Cardiac fibroblast (primary cell): Measurements from ENCODE around the gene SH3BP2.
A peak's percentile ranks its signal among the peaks of the same experiment; 100 is the strongest.

Source experiments
- DNase-seq, 2 donors: peaks; one replicate each; pipeline versions ENCODE4 v3.0.0 to v3.0.0-alpha.2; 2010; ENCODE audit warnings: low read depth in 2 of 2
- H3K4me3 ChIP-seq, 2 donors: replicated peaks in 1 of 2; 1 replicate in 1 of 2; 2 replicates in 1 of 2; pipeline ENCODE4 v1.5.1; 2011; ENCODE audit warnings: low read depth in 2 of 2, low read length in 2 of 2, mild to moderate bottlenecking in 2 of 2, moderate library complexity in 1 of 2
- CTCF ChIP-seq: IDR thresholded peaks from one replicate; pipeline ENCODE4 v1.5.1; 2011; ENCODE audit warnings: low read depth, mild to moderate bottlenecking, low read length, inconsistent platforms

SH3BP2 gene

GRCh38 chr4:2855584-2855983, 62.7 kb downstream of the SH3BP2 start:
- DNase-seq = no peak
- TF ChIP-seq CTCF = no peak
- no peak overlapping the region for H3K4me3 ChIP-seq

GRCh38 chr4:2856266-2856665, 63.4 kb downstream of the SH3BP2 start:
- no peak overlapping the region for H3K4me3 ChIP-seq
- TF ChIP-seq CTCF = no peak
- DNase-seq = no peak

- DNase-seq = no peak
- no peak for TF ChIP-seq CTCF
- H3K4me3 ChIP-seq = no peak overlapping the region
These were observed 64.6 kb downstream of the SH3BP2 start for GRCh38 chr4:2857349-2857927.

- DNase-seq = peak; percentile 55 to 62
- no peak for TF ChIP-seq CTCF
- H3K4me3 ChIP-seq = no peak overlapping the region
These were observed 65.7 kb downstream of the SH3BP2 start for GRCh38 chr4:2858451-2859217.

GRCh38 chr4:2859514-2859913, 66.6 kb downstream of the SH3BP2 start:
- no peak for DNase-seq
- H3K4me3 ChIP-seq = no peak overlapping the region
- TF ChIP-seq CTCF = no peak

- no peak overlapping the region for H3K4me3 ChIP-seq
- TF ChIP-seq CTCF = no peak
- peak; percentile 27 to 65 for DNase-seq
These were observed 67.8 kb downstream of the SH3BP2 start for GRCh38 chr4:2860391-2861348.
